Measurements from ENCODE around the gene PIK3AP1.

- TF ChIP-seq, protein P1, sequence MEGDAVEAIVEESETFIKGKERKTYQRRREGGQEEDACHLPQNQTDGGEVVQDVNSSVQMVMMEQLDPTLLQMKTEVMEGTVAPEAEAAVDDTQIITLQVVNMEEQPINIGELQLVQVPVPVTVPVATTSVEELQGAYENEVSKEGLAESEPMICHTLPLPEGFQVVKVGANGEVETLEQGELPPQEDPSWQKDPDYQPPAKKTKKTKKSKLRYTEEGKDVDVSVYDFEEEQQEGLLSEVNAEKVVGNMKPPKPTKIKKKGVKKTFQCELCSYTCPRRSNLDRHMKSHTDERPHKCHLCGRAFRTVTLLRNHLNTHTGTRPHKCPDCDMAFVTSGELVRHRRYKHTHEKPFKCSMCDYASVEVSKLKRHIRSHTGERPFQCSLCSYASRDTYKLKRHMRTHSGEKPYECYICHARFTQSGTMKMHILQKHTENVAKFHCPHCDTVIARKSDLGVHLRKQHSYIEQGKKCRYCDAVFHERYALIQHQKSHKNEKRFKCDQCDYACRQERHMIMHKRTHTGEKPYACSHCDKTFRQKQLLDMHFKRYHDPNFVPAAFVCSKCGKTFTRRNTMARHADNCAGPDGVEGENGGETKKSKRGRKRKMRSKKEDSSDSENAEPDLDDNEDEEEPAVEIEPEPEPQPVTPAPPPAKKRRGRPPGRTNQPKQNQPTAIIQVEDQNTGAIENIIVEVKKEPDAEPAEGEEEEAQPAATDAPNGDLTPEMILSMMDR (IDR thresholded peaks at IDR 0.05; ENCODE audit: insufficient read depth, low read length) = no peak
- TF ChIP-seq POLR2AphosphoS5 (IDR thresholded peaks at IDR 0.05; ENCODE audit: low read depth) (no peak), REST (IDR thresholded peaks at IDR 0.05; ENCODE audit: insufficient replicate concordance, low read depth) (no peak), GABPA (IDR thresholded peaks at IDR 0.05; ENCODE audit: low read depth) (no peak), SPI1 (IDR thresholded peaks at IDR 0.05; ENCODE audit: borderline replicate concordance, low read depth) (no peak)
Measured at GRCh38 chr10:96696845-96697425, 23.4 kb downstream of the PIK3AP1 start.
